Upper lobe of left lung (tissue), 6 donors: ENCODE data around the gene ASCC3. TPM values are rescaled to one million over a fixed set of nuclear protein-coding genes. Genes with fewer than 3 reads are reported as not detected.

Experiments
- ATAC-seq, 2 donors: fragments of 200-7000 bp; cut with Tn5 transposase; one replicate each; pipeline ENCODE4 v1.9.1; 2022; ENCODE audit warnings: mild to moderate bottlenecking in 2 of 2, moderate library complexity in 2 of 2; ENCODE audit not compliant: low FRiP score in 2 of 2
- DNase-seq, 2 donors: peaks; one replicate each; pipeline ENCODE4 v3.0.0-alpha.2; 2019 to 2020
- H3K27ac ChIP-seq, 4 donors: fragments of 200-600 bp; sonication (generic); one replicate each; pipeline ENCODE4 v1.5.1; 2016 to 2019
- H3K27me3 ChIP-seq, 4 donors: fragments of 200-600 bp; sonication (generic); one replicate each; pipeline ENCODE4 v1.5.1; 2017 to 2019
- H3K36me3 ChIP-seq, 4 donors: fragments of 200-600 bp; sonication (generic); one replicate each; pipeline ENCODE4 v1.5.1; 2016 to 2019
- H3K4me1 ChIP-seq, 4 donors: fragments of 200-600 bp; sonication (generic); one replicate each; pipeline ENCODE4 v1.5.1; 2018 to 2019
- H3K4me3 ChIP-seq, 4 donors: fragments of 200-600 bp; sonication (generic); one replicate each; pipeline ENCODE4 v1.5.1; 2017 to 2019; ENCODE audit warnings: mild to moderate bottlenecking in 2 of 4, moderate library complexity in 1 of 4
- H3K9me3 ChIP-seq, 4 donors: fragments of 200-600 bp; sonication (generic); one replicate each; pipeline ENCODE4 v1.5.1; 2018 to 2019
- EP300 ChIP-seq, 4 donors: sonication (generic); formaldehyde crosslinking; IDR thresholded peaks; one replicate each; pipeline ENCODE4 v1.5.1; 2017; ENCODE audit warnings: antibody characterized with exemption in 4 of 4, control low read depth in 2 of 4
- POLR2A ChIP-seq, 4 donors: fragments of 450-650 bp; IDR thresholded peaks; one replicate each; pipeline ENCODE4 v1.5.1; 2016 to 2017; ENCODE audit warnings: antibody characterized with exemption in 4 of 4, mild to moderate bottlenecking in 2 of 4
- POLR2AphosphoS5 ChIP-seq, 2 donors: sonication (generic); formaldehyde crosslinking; IDR thresholded peaks; one replicate each; pipeline ENCODE4 v1.5.1; 2017; ENCODE audit warnings: antibody characterized with exemption in 2 of 2
- WGBS, 2 donors: methylation state at CpG; one replicate each; pipeline ENCODE4 v1.1.5; 2017 to 2018; 5-methylcytosine and 5-hydroxymethylcytosine counted together
- total RNA-seq, 6 donors: library from RNA; depleted of rRNA in 4 of 6; stranded (reverse); fragments of >200 nt in 4 of 6; gene quantifications; one replicate each; pipeline versions ENCODE4 v1.1.0 to v1.2.1, GENCODE V29; 2016 to 2021
- TF ChIP-seq, protein P1 (sequence below), 6 experiments: fragments of 450-650 bp in 4 of 6; fragments of 200-600 bp in 2 of 6; sonication (generic) in 2 of 6; IDR thresholded peaks; one replicate each; pipeline ENCODE4 v1.5.1; 2016 to 2019; ENCODE audit warnings: antibody characterized with exemption in 6 of 6
- donor health status: DM: no; HTN: no; CAD: no; lungs with moderate emphysema.
- donor health status: DM: no; HTN: yes; CAD: no; lungs with severe emphysema.

ASCC3 gene
- total RNA-seq, 6 donors from 2014 or later = 18.4 to 52.2 (median 33.9) TPM

DNA sequence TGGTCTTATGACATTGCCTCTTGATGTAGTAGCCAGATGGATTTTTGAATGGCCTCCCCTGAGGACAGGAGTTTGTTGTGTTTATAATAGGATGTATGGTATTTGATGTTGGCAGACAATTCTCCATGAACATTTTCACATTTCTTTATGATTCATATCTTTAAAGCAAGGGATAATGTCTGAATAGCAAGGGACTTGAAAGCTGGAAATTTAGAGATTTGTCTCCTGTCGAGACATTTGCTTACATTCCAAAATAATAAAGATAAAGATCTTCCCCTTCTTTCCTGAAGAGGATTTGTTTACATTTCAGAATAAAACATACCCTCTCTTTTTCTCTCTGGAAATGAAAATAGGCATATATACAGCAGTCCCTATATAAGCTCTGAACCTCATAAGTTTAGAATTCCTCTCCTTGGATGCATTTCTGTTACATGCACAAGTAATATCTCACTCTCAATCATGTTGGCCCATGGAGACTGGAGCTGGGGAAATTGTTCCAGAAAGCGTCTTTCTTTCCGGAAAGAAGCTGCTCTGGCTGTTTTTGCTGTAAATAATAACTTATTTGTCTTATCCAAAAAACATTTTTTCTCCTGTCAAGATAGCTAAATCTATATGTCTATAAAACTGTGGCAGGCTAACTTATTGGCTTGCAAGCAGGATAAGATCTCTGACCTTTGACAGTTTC lies 42.5 kb upstream of the ASCC3 start:
- DNase-seq (no peak), ATAC-seq (no peak)
- 59 to 71% methylated on average over 3 of the region's 3 CpGs for WGBS, 2 donors
- Histone ChIP-seq H3K27me3 (no peaks in the 10 kb centered on the region), H3K4me1 (no peaks in the 10 kb centered on the region), H3K36me3 (no peaks in the 10 kb centered on the region), H3K9me3 (no peaks in the 10 kb centered on the region), H3K27ac (no peak overlapping the region), H3K4me3 (no peak overlapping the region)
- TF ChIP-seq POLR2A (IDR thresholded peaks at IDR 0.05) (no peak), POLR2AphosphoS5 (IDR thresholded peaks at IDR 0.05) (no peak), EP300 (IDR thresholded peaks at IDR 0.05) (no peak)
- TF ChIP-seq, protein P1, sequence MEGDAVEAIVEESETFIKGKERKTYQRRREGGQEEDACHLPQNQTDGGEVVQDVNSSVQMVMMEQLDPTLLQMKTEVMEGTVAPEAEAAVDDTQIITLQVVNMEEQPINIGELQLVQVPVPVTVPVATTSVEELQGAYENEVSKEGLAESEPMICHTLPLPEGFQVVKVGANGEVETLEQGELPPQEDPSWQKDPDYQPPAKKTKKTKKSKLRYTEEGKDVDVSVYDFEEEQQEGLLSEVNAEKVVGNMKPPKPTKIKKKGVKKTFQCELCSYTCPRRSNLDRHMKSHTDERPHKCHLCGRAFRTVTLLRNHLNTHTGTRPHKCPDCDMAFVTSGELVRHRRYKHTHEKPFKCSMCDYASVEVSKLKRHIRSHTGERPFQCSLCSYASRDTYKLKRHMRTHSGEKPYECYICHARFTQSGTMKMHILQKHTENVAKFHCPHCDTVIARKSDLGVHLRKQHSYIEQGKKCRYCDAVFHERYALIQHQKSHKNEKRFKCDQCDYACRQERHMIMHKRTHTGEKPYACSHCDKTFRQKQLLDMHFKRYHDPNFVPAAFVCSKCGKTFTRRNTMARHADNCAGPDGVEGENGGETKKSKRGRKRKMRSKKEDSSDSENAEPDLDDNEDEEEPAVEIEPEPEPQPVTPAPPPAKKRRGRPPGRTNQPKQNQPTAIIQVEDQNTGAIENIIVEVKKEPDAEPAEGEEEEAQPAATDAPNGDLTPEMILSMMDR (IDR thresholded peaks at IDR 0.05) = no peak

DNA sequence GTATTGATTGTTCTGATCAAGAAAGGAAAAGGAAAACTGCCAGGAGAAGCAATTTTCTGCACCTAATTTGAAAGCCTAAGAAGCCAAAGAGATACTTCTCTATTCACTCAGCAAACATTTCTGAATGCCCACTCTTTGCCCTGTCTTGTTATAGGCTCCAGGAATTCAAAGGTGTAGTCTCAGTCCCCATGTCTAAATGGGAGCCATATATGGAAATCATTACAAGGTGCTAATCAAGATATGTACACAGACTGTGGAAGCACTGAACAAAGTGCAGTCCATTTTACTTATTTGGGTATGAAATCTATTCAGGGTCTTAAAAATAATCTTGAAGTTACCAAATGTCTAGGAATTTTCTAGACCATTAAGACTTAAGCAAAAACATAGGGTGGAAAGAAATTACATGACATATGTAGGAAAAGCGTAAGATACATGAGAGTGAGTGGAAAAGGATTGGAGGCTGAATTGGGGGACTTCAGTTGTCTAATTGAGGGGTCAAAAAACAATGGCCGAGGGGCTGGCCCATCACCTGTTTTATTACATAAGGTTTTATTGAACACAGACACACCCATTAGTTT lies 39.0 kb upstream of the ASCC3 start:
- no peak overlapping the region for H3K27ac ChIP-seq
- no peaks in the 10 kb centered on the region for H3K4me1 ChIP-seq
- H3K27me3 ChIP-seq = no peaks in the 10 kb centered on the region
- no peak for TF ChIP-seq POLR2AphosphoS5 (IDR thresholded peaks at IDR 0.05)
- TF ChIP-seq, protein P1 (IDR thresholded peaks at IDR 0.05) = no peak
- no peak for TF ChIP-seq POLR2A (IDR thresholded peaks at IDR 0.05)
- TF ChIP-seq EP300 (IDR thresholded peaks at IDR 0.05) = no peak
- ATAC-seq (no peak), DNase-seq (no peak)
- 88 to 94% methylated on average over 2 of the region's 2 CpGs for WGBS, 2 donors
- H3K36me3 ChIP-seq = no peaks in the 10 kb centered on the region
- no peak overlapping the region for H3K4me3 ChIP-seq
- H3K9me3 ChIP-seq = no peaks in the 10 kb centered on the region

DNA sequence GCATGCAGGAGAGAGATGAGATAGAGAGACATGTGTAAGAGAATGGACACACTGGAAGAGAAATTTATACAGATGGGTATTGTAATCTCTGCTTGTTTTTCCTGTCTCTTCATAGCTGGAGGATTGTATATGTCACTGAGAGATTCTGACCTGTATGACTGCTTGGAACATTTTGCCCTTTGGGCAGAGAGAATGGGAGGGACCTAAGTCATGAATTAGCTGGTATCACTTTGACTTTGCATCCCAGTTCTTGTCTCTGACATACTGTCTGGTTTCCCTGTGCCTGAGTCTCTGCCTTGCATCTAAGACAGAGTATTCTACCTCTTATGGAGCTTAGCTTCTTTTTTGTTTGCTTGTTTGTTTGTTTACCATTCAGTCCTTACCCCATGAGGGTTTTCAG lies 37.0 kb upstream of the ASCC3 start:
- ATAC-seq = no peak
- no peak for DNase-seq
- TF ChIP-seq POLR2AphosphoS5 (IDR thresholded peaks at IDR 0.05) (no peak), EP300 (IDR thresholded peaks at IDR 0.05) (no peak), POLR2A (IDR thresholded peaks at IDR 0.05) (no peak)
- TF ChIP-seq, protein P1 (IDR thresholded peaks at IDR 0.05) = no peak
- no peak overlapping the region for H3K27ac ChIP-seq
- no peaks in the 10 kb centered on the region for H3K36me3 ChIP-seq
- no peaks in the 10 kb centered on the region for H3K4me1 ChIP-seq
- no peaks in the 10 kb centered on the region for H3K9me3 ChIP-seq
- no peak overlapping the region for H3K4me3 ChIP-seq
- H3K27me3 ChIP-seq = no peaks in the 10 kb centered on the region

DNA sequence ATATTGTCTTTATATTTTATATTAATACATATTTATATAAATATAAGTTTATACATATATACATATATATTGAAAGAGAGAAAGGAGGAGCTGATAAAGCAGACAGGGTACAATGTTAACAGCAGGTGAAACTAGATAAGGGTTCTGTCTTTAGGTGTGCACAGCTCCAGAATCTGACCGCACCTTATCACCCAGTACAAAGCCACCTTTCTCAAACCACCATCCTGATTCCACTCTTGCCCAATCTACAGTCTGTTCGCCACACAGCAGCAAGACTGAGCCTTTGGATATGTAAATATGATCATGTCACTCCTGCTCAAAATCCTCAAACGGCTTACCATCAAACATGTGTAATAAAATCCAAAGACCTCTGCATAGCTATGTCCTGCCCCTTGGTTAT lies 34.7 kb upstream of the ASCC3 start:
- ATAC-seq = no peak
- H3K27ac ChIP-seq = no peak overlapping the region

DNA sequence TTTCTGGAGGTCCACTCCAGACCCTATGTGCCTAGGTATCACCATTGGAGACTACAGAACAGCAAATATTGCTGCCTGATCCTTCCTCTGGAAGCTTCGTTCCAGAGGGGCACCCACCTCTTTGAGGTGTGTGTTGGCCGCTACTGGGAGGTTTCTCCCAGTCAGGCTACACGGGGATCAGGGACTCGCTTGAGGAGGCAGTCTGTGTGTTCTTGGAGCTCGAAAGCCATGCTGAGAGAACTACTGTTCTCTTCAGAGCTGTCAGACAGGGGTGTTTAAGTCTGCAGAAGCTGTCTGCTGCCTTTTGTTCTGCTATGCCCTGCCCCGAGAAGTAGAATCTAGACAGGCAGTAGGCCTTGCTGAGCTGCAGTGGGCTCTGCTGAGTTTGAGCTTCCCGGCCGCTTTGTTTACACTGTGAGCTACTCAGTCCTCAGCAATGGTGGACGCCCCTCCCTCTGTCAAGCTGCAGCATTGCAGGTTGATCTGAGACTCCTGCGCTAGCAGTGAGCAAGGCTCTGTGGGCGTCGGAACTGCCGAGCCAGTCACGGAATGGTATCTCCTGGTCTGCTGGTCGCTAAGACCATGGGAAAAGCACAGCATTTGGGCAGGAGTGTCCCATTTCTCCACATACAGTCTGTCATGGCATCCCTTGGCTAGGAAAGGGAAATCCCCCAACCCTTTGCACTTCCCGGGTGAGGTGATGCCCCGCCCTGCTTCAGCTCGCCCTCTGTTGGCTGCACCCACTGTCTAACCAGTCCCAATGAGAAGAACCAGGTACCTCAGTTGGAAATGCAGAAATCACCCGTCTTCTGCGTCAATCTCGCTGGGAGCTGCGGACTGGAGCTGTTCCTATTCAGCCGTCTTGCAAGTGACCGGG lies 32.5 kb upstream of the ASCC3 start:
- TF ChIP-seq POLR2AphosphoS5 (IDR thresholded peaks at IDR 0.05) (no peak), EP300 (IDR thresholded peaks at IDR 0.05) (no peak), POLR2A (IDR thresholded peaks at IDR 0.05) (no peak)
- TF ChIP-seq, protein P1 (IDR thresholded peaks at IDR 0.05) = no peak
- no peaks in the 10 kb centered on the region for H3K27me3 ChIP-seq
- H3K4me1 ChIP-seq = no peaks in the 10 kb centered on the region
- no peaks in the 10 kb centered on the region for H3K36me3 ChIP-seq
- H3K4me3 ChIP-seq = no peak overlapping the region
- no peak for DNase-seq
- no peak overlapping the region for H3K27ac ChIP-seq
- 80 to 81% methylated on average over 14 to 24 of the region's 24 CpGs for WGBS, 2 donors
- ATAC-seq = no peak
- H3K9me3 ChIP-seq = no peaks in the 10 kb centered on the region

More for the DNA sequence above, 34.7 kb upstream of the ASCC3 start:
- no peaks in the 10 kb centered on the region for H3K4me1 ChIP-seq
- 81 to 86% methylated on average over 3 of the region's 3 CpGs for WGBS, 2 donors
- H3K36me3 ChIP-seq = no peaks in the 10 kb centered on the region
- no peak for TF ChIP-seq POLR2A (IDR thresholded peaks at IDR 0.05)
- TF ChIP-seq EP300 (IDR thresholded peaks at IDR 0.05) = no peak
- TF ChIP-seq POLR2AphosphoS5 (IDR thresholded peaks at IDR 0.05) = no peak
- H3K9me3 ChIP-seq = no peaks in the 10 kb centered on the region
- no peak overlapping the region for H3K4me3 ChIP-seq
- DNase-seq = no peak
- H3K27me3 ChIP-seq = no peaks in the 10 kb centered on the region
